Endodermal cell (in vitro differentiated cells): ENCODE data around the gene STK4. TPM values are rescaled to one million over a fixed set of nuclear protein-coding genes. Genes with fewer than 3 reads are reported as not detected.

ENCODE experiments used
- DNase-seq: peaks from one replicate; pipeline ENCODE4 v3.0.0-alpha.2; 2017
- H3K27ac ChIP-seq: 2 replicates; pipeline ENCODE4 v1.5.1; 2013; ENCODE audit warnings: mild to moderate bottlenecking, low read depth, low read length, moderate library complexity
- H3K27me3 ChIP-seq: 2 replicates; pipeline ENCODE4 v1.6.1; 2013; ENCODE audit warnings: mild to moderate bottlenecking, low read length, moderate library complexity; ENCODE audit not compliant: insufficient read depth, control insufficient read depth, poor library complexity, severe bottlenecking
- H3K36me3 ChIP-seq: 2 replicates; pipeline ENCODE4 v1.7.0; 2013; ENCODE audit warnings: mild to moderate bottlenecking, low read length, moderate library complexity; ENCODE audit not compliant: control insufficient read depth, insufficient read depth
- H3K4me1 ChIP-seq: one replicate; pipeline ENCODE4 v1.7.0; 2013; ENCODE audit warnings: low read length; ENCODE audit not compliant: control insufficient read depth, insufficient read depth
- H3K4me3 ChIP-seq: 2 replicates; pipeline ENCODE4 v1.5.1; 2013; ENCODE audit warnings: mild to moderate bottlenecking, low read length, moderate library complexity
- H3K9ac ChIP-seq: 2 replicates; pipeline ENCODE4 v1.6.1; 2013; ENCODE audit warnings: mild to moderate bottlenecking, low read length, moderate library complexity; ENCODE audit not compliant: poor library complexity, severe bottlenecking; ENCODE audit errors: extremely low read depth
- H3K9me3 ChIP-seq: 2 replicates; pipeline ENCODE4 v1.6.1; 2013; ENCODE audit warnings: mild to moderate bottlenecking, low read length, moderate library complexity; ENCODE audit not compliant: control insufficient read depth
- H3K27ac Mint-ChIP-seq: 2 replicates; pipeline ENCODE4 v1.8.0; 2020; ENCODE audit warnings: mixed read lengths
- H3K27me3 Mint-ChIP-seq: 2 replicates; pipeline ENCODE4 v1.8.0; 2021; ENCODE audit warnings: mild to moderate bottlenecking, mixed read lengths; ENCODE audit not compliant: insufficient read depth
- H3K36me3 Mint-ChIP-seq: 2 replicates; pipeline ENCODE4 v1.8.0; 2020; ENCODE audit warnings: low read depth, mixed read lengths
- H3K4me1 Mint-ChIP-seq: 2 replicates; pipeline ENCODE4 v1.8.0; 2020; ENCODE audit warnings: mixed read lengths
- H3K4me3 Mint-ChIP-seq: 2 replicates; pipeline ENCODE4 v1.8.0; 2020; ENCODE audit warnings: mild to moderate bottlenecking, moderate library complexity, mixed read lengths
- H3K9me3 Mint-ChIP-seq: 2 replicates; pipeline ENCODE4 v1.8.0; 2020; ENCODE audit warnings: mild to moderate bottlenecking, mixed read lengths
- CTCF ChIP-seq: fragments of 200-600 bp; sonication (generic); conservative IDR thresholded peaks from 2 replicates; pipeline ENCODE4 v1.5.0; 2021; ENCODE audit warnings: antibody characterized with exemption, mild to moderate bottlenecking
- WGBS, 2 experiments: methylation state at CpG; one replicate each; pipeline versions ENCODE4 v1.1.5 to v1.1.7; 2013; ENCODE audit warnings: missing lambda C conversion rate in 2 of 2, mixed read lengths in 1 of 2; ENCODE audit not compliant: insufficient coverage in 1 of 2, insufficient read length in 1 of 2; 5-methylcytosine and 5-hydroxymethylcytosine counted together
- total RNA-seq, 2 donors: library from RNA; stranded (reverse); fragmentation: NEBNext Ultra II Directional in 1 of 2; extraction: Animal tissue kit (Norgen Biotek cat#: 25700) in 1 of 2; gene quantifications; 2 replicates in 1 of 2; 3 replicates in 1 of 2; pipeline ENCODE4 v1.2.1, GENCODE V29; 2021

The STK4 gene
- total RNA-seq, 2 donors from 2014 or later: 29.2 to 33.1 TPM

- Mint-ChIP-seq H3K36me3 (no peaks in the 10 kb centered on the region), H3K4me3 (peak overlapping the region; percentile 51), H3K27ac (no peak overlapping the region), H3K27me3 (peaks cover 36% of the 10 kb centered on the region), H3K4me1 (peaks cover 6% of the 10 kb centered on the region), H3K9me3 (peaks cover 5% of the 10 kb centered on the region)
- Histone ChIP-seq H3K9ac (no peak overlapping the region), H3K36me3 (no peaks in the 10 kb centered on the region), H3K4me3 (no peak overlapping the region), H3K27ac (no peak overlapping the region), H3K27me3 (peaks cover 17% of the 10 kb centered on the region), H3K9me3 (no peaks in the 10 kb centered on the region), H3K4me1 (no peaks in the 10 kb centered on the region)
- TF ChIP-seq CTCF: no peak
- no peak for DNase-seq
- 85 to 93% methylated on average over 5 of the region's 6 CpGs for WGBS, 2 experiments
These were observed 135.1 kb downstream of the STK4 start for GRCh38 chr20:45101333-45101850.

DNA sequence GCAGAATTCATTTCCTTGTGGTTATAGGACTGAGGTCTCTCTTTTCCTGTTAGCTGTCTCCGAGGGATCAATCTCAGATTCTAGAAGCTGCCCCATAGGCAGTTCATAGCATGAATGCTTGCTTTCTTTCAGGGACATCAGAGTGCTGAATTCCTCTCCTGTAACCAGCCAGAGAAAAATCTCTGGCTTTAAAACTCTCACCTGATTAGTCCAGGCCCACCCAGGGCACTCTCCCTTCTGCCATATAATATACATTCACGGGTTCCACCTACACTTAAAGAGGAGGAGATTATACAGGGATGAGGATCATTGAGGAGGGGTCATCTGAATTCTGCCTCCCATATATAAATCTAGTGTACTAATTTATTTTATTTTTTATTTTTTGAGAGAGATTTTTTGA, 136.8 kb downstream of the STK4 start:
- peaks cover 17% of the 10 kb centered on the region for H3K27me3 ChIP-seq
- H3K4me1 ChIP-seq: no peaks in the 10 kb centered on the region
- TF ChIP-seq CTCF: no peak
- peaks cover 25% of the 10 kb centered on the region for H3K27me3 Mint-ChIP-seq
- H3K9me3 Mint-ChIP-seq: no peaks in the 10 kb centered on the region
- peak; percentile 7 for DNase-seq
- no peaks in the 10 kb centered on the region for H3K9me3 ChIP-seq
- H3K36me3 ChIP-seq: no peaks in the 10 kb centered on the region
- H3K4me3 ChIP-seq: no peak overlapping the region
- H3K27ac Mint-ChIP-seq: no peak overlapping the region
- H3K4me3 Mint-ChIP-seq: no peak overlapping the region
- H3K4me1 Mint-ChIP-seq: peaks cover 6% of the 10 kb centered on the region
- H3K27ac ChIP-seq: no peak overlapping the region
- no peak overlapping the region for H3K9ac ChIP-seq
- WGBS, 2 experiments: 93 to 100% methylated on average over 1 of the region's 2 CpGs
- H3K36me3 Mint-ChIP-seq: no peaks in the 10 kb centered on the region

GRCh38 chr20:45104786-45105185, 138.5 kb downstream of the STK4 start:
- Histone ChIP-seq H3K9me3 (no peaks in the 10 kb centered on the region), H3K36me3 (no peaks in the 10 kb centered on the region), H3K4me3 (no peak overlapping the region), H3K4me1 (no peaks in the 10 kb centered on the region), H3K27me3 (peaks cover 16% of the 10 kb centered on the region), H3K27ac (no peak overlapping the region), H3K9ac (no peak overlapping the region)
- Mint-ChIP-seq H3K4me3 (no peak overlapping the region), H3K36me3 (no peaks in the 10 kb centered on the region), H3K27me3 (peaks cover 12% of the 10 kb centered on the region), H3K4me1 (peaks cover 6% of the 10 kb centered on the region), H3K27ac (no peak overlapping the region), H3K9me3 (no peaks in the 10 kb centered on the region)
- 87 to 91% methylated on average over 5 of the region's 5 CpGs for WGBS, 2 experiments
- DNase-seq: no peak
- TF ChIP-seq CTCF: no peak
